ENCODE data around the gene HOXC9.

DNA sequence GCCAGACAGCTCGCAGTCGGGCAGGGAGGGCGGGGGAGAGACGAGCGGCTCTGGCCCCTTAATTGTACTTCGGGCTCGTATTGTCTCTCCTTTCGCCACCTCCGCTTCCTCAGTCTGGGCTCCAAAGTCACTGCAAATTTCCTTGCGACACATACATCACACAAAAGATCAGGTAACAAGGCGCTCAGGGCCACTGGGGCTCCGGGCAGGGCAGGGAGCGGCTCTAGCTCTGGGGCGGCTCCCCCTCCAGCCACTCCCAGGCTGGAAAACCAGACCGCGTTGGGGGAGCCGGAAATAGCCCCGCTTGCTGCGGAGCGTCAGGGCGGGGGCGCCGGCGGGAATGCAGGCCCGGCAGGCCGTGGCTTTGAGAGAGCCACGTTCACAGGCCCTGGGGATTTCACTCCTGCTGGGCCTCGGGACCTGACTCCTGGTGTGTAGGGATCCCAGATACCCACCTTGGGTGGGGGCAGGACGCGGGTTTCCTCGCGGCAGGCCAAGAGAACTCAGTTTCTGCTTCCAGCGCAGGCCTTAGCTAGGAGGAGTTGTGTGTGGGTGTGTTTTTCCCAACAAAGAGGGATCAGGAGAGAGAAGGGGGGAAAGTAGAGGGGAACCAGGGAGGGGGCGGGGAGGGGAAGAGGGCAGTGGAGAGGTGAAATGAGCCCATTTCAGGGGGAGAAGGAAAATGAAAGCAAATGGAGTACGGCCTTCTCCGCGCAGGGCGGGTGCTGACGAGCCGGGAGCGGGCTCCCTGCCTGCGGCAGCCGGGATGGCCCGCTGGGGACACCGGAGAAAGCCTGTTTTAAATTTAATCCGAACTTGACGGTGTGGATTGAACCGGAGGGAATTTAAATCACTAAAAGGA is 4.4 kb upstream of the HOXC9 start:
- TF ChIP-seq CTCF (IDR thresholded peaks at IDR 0.05) (no peak), POLR2A (IDR thresholded peaks at IDR 0.05) (no peak)
